Motor neuron (in vitro differentiated cells): ENCODE measurements around the gene CDCP2. TPM values are rescaled to one million over a fixed set of nuclear protein-coding genes. Genes with fewer than 3 reads are reported as not detected.

ENCODE experiments used
- ATAC-seq, 8 experiments: fragments of 200-7000 bp; cut with Tn5 transposase; replicated peaks in 6 of 8; 2 replicates each; pipeline ENCODE4 v1.8.0; 2021; ENCODE audit warnings: mild to moderate bottlenecking in 8 of 8, moderate library complexity in 8 of 8
- H3K27ac ChIP-seq, 2 donors: fragments of 250-450 bp; sonication (Bioruptor Pico); 2 replicates each; pipeline ENCODE4 v1.9.0; 2021; ENCODE audit warnings: antibody characterized with exemption in 2 of 2, mild to moderate bottlenecking in 2 of 2, moderate library complexity in 1 of 2
- H3K4me1 ChIP-seq, 2 donors: fragments of 250-450 bp; sonication (Bioruptor Pico); replicated peaks in 1 of 2; 2 replicates each; pipeline ENCODE4 v1.6.1; 2021; ENCODE audit warnings: antibody characterized with exemption in 2 of 2, mild to moderate bottlenecking in 2 of 2, moderate library complexity in 1 of 2
- H3K4me3 ChIP-seq, 5 donors: fragments of 250-450 bp; sonication (Bioruptor Pico); 2 replicates each; pipeline ENCODE4 v1.9.0; 2021; ENCODE audit warnings: antibody characterized with exemption in 5 of 5, mild to moderate bottlenecking in 5 of 5, moderate library complexity in 4 of 5
- WGBS, 10 experiments: fragments of 450-650 bp; shearing (Covaris generic); methylation state at CpG; one replicate each; pipeline ENCODE4 v1.0.0; 2022; 5-methylcytosine and 5-hydroxymethylcytosine counted together
- in situ Hi-C, 9 experiments: fragments of 400-800 bp; cut with MboI; loops; one replicate each; pipeline ENCODE4 v1.15.0; 2021; ENCODE audit warnings: low sequenced_read_pairs in 9 of 9, low pct_unique_long_range_greater_than_20kb in 2 of 9; ENCODE audit not compliant: unreplicated experiment in 9 of 9
- total RNA-seq, 8 experiments: library from RNA; unstranded; fragments of 300-600 nt; gene quantifications; 2 replicates each; pipeline versions ENCODE4 v1.2.3 to v1.2.4, GENCODE V29; 2022

The CDCP2 gene
- total RNA-seq = under 1 TPM in 4 of 8 experiments, not detected in 4; 0.09 to 0.21 (median 0.15) TPM

DNA sequence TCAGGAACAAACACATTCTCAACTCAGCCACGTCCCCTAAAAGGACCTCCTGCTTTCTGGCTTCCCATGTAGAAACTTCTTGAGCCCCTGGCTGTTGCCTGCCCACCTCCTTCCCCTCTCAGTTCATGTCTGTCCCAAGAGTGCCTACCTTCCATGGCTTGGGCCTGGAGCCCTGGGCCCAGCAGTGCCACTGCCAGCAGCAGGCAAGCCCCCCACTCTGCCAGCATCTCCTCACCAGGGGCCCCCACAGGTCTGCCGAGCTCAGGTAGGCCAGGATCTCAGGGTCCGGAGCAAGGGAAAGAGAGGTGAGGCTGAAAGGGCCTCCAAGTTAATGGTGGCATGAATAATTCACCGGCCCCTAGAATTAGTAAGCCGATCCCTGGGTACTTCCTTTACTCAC is at the start of gene CDCP2:
Gene CDCP2, minus strand, starts transcription at position 305 of the 400 bp plus-strand sequence. Its CDS starts 78 bp downstream, at position 227.
- no peak within 1 kb of the TSS for H3K4me3 ChIP-seq
- in situ Hi-C loops = no loop called here
- H3K27ac ChIP-seq = no peak within 1 kb of the TSS
- H3K4me1 ChIP-seq = peaks cover 0 to 6% of the 10 kb centered on the region in 2 donors
- 81 to 100% (median 93%) methylated on average over 1 to 5 of the region's 5 CpGs; no CpG with 5 or more reads in 4 of the 10 experiments for WGBS, 10 experiments
- no peak for ATAC-seq

DNA sequence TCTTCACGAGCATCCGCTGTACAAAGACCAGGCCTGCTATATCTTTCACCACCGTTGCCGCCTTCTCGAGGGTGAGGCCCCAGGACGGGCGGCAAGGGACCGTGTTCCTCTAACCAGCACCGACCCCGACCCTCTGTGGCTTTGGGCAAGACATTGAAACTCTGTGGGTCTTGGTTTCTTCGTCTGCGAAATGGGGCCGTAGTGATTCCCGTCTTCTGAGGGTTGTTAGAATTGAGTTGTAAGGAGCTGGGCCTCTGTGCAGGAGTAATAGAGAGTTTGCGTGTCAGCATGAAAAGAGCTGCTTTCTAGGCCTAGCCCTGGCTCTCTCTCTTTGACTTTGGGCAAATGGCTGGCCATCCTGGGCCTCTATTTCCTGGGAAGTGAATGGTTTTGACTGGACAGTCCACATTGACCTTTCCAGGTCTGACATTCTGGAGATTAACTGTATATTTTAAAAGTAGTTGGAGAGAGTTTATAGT is 47.8 kb upstream of the CDCP2 start:
- Histone ChIP-seq H3K4me3 (peak overlapping the region; percentile 90 to 98 (median 97)), H3K4me1 (peaks cover 13 to 19% of the 10 kb centered on the region in 2 donors), H3K27ac (peak overlapping the region; percentile 82 to 95)
- peak in 2 of 8 experiments; percentile 4 to 25 for ATAC-seq
- in situ Hi-C loops = no loop called here
- WGBS, 10 experiments = 0 to 5% (median 0%) methylated on average over 4 to 14 of the region's 15 CpGs; no CpG with 5 or more reads in 3 of the 10 experiments

DNA sequence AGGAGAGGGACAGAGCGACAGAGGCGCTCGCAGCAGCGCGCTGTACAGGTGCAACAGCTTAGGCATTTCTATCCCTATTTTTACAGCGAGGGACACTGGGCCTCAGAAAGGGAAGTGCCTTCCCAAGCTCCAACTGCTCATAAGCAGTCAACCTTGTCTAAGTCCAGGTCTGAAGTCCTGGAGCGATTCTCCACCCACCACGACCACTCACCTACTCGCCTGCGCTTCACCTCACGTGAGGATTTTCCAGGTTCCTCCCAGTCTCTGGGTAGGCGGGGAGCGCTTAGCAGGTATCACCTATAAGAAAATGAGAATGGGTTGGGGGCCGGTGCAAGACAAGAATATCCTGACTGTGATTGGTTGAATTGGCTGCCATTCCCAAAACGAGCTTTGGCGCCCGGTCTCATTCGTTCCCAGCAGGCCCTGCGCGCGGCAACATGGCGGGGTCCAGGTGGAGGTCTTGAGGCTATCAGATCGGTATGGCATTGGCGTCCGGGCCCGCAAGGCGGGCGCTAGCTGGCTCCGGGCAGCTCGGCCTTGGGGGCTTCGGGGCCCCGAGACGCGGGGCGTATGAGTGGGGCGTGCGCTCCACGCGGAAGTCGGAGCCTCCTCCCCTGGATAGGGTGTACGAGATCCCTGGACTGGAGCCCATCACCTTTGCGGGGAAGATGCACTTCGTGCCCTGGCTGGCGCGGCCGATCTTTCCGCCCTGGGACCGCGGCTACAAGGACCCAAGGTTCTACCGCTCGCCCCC is 47.1 kb upstream of the CDCP2 start, which contains the start of the genes CYB5RL and MRPL37:
Gene CYB5RL, minus strand, starts transcription at position 266 of the 754 bp plus-strand sequence. CDS start 4,414 bp downstream, outside the sequence.
Gene MRPL37, plus strand, starts transcription at position 403 of the 754 bp plus-strand sequence. Its CDS starts 77 bp downstream, at position 480.
- peak; percentile 93 to 99 (median 98) for ATAC-seq
- 0 to 4% (median 0%) methylated on average over 1 to 21 of the region's 51 CpGs for WGBS, 10 experiments
- Histone ChIP-seq H3K4me3 (peak within 1 kb of the TSS; percentile 90 to 98 (median 97)), H3K4me1 (peaks cover 13 to 19% of the 10 kb centered on the region in 2 donors), H3K27ac (peak within 1 kb of the TSS; percentile 82 to 95)
- in situ Hi-C loops = no loop called here

DNA sequence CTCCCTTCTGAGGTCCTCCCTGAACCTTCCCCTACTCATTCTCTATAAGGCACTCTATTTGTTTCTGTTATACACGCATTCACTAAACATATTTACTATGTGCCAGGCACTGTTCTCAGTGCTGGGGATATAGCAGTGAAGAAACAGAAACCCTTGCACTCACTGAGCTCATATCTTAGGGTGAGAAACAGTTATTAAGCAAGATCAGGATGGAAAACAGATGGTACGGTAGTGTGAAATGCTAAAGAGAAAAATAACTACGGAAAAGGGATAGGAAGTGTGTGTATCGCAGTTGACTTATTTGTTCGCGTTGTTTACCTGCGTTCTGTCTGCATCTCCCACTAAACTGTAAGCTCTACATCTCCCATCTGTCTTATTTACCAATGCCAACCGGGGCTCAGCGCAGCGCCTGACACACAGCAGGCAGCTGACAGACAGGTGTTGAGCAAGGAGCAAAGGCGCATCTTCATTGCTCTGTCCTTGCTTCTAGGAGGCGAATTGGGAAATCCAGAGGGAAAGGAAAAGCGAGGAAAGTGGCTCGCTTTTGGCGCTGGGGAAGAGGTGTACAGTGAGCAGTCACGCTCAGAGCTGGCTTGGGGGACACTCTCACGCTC is 46.5 kb upstream of the CDCP2 start:
- 0 to 50% (median 24%) methylated on average over 1 to 17 of the region's 17 CpGs; no CpG with 5 or more reads in 1 of the 10 experiments for WGBS, 10 experiments
- peak overlapping the region in 1 of 2 donors; percentile 95 for H3K27ac ChIP-seq
- H3K4me3 ChIP-seq = peak overlapping the region; percentile 90 to 98 (median 97)
- H3K4me1 ChIP-seq = peaks cover 13 to 19% of the 10 kb centered on the region in 2 donors
- in situ Hi-C loops = no loop called here
- peak in 2 of 8 experiments; percentile 5 to 6 for ATAC-seq

DNA sequence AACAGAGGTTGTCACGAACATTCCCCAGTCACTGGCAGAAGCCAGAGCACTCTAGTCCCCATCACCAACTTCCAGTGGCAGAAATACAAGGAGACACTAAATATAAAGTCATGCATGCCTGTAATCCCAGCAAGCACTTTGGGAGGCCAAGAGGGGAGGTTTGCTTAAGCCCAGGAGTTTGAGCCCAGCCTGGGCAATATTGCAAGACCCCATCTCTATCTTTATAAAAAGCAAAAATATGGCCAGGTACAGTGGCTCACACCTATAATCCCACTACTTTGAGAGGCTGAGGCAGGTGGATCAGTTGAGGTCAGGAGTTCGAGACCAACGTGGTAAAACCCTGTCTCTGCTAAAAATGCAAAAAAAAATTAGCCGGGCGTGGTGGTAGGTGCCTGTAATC is 40.7 kb upstream of the CDCP2 start:
- no peak overlapping the region for H3K4me3 ChIP-seq
- WGBS, 10 experiments = 80 to 97% (median 86%) methylated on average over 2 to 5 of the region's 5 CpGs; no CpG with 5 or more reads in 3 of the 10 experiments
- no peak overlapping the region for H3K27ac ChIP-seq
- in situ Hi-C loops = no loop called here
- H3K4me1 ChIP-seq = no peaks in the 10 kb centered on the region
- no peak for ATAC-seq

DNA sequence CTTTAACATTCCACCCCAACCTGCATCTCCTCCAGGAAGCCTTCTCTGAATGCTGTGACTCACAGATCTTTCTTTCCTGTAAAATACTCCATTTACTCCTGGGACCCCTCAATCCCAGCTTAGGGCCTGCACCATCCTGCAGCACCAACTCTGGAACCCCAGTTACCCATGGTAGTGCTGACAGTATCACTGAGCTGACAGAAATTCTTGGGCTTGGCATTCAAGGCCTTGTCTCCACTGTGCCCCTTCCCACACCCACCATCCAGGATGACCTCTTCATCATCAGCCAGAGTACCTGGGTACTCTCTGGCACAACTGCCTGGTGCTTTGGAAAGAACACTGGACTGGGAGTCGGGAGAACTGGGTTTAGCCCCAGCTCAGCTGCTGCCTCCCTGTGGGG is 38.7 kb upstream of the CDCP2 start:
- Histone ChIP-seq H3K4me3 (no peak overlapping the region), H3K27ac (no peak overlapping the region), H3K4me1 (no peaks in the 10 kb centered on the region)
- 100% methylated on average over 1 of the region's 1 CpG; no CpG with 5 or more reads in 7 of the 10 experiments for WGBS, 10 experiments
- in situ Hi-C loops = no loop called here
- ATAC-seq = no peak

DNA sequence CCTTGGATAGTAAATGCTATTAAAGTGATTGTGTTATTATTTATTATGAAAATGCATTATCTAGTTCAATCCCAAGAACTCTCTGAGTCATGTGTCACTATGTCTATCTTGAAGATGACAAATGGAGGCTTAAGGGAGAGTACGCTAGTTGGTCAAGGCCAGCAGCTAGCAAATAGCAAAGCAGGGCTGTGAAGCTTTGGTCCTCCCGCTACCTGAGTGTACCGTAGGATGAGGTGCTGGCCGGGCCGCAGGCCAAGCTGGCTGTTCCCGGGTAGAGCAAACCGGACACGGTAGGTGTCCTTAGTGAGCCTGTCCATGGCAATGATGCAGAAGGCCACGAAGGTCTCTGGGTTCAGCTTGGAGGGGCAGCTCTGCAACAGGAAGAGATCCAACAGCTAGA is 37.7 kb upstream of the CDCP2 start:
- Histone ChIP-seq H3K4me3 (no peak overlapping the region), H3K27ac (no peak overlapping the region), H3K4me1 (no peaks in the 10 kb centered on the region)
- no peak for ATAC-seq
- WGBS, 10 experiments = 83 to 100% (median 93%) methylated on average over 1 to 7 of the region's 9 CpGs; no CpG with 5 or more reads in 1 of the 10 experiments
- in situ Hi-C loops = no loop called here

DNA sequence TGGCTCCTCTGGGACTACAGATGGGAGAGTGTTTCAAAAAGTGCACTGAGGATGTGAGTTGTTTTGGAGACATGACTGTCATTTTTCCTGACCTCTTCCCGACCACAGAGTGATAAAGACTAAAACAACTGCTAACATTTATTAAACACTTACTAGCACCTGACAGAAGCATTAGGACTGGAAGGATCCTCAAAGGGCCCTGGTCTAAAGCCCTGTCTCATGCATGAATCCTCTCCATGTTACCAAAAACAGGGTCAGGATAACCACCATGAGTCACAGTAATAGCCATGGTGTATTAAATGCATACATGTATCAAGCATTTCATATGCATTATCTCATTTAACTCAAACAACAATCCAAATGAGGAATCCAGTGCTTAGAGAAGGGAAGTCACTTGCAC is 35.5 kb upstream of the CDCP2 start:
- Histone ChIP-seq H3K27ac (no peak overlapping the region), H3K4me1 (no peaks in the 10 kb centered on the region), H3K4me3 (no peak overlapping the region)
- ATAC-seq = no peak
- in situ Hi-C loops = no loop called here
- 80 to 100% (median 100%) methylated on average over 1 of the region's 1 CpG; no CpG with 5 or more reads in 4 of the 10 experiments for WGBS, 10 experiments

DNA sequence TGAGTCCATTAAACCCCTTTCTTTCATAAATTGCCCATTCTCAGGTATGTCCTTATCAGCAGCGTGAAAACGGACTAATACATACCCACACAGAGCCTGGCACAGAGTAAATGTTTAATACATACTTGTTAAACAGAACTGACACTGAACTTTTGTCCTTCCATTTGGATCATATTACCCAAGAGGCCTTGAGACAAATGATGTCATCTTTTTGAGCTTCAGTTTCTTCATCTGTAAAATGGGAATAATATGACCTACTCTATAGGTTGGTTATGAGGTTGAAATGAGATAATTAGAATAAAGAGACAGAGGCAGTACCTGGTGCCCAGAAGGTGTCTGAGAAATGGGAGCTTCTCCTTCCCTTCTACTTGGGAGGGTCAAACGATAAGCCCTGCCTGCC is 33.3 kb upstream of the CDCP2 start:
- ATAC-seq = no peak
- 82 to 100% (median 94%) methylated on average over 1 to 3 of the region's 3 CpGs; no CpG with 5 or more reads in 2 of the 10 experiments for WGBS, 10 experiments
- in situ Hi-C loops = no loop called here
- no peaks in the 10 kb centered on the region for H3K4me1 ChIP-seq
- H3K4me3 ChIP-seq = no peak overlapping the region
- H3K27ac ChIP-seq = no peak overlapping the region

DNA sequence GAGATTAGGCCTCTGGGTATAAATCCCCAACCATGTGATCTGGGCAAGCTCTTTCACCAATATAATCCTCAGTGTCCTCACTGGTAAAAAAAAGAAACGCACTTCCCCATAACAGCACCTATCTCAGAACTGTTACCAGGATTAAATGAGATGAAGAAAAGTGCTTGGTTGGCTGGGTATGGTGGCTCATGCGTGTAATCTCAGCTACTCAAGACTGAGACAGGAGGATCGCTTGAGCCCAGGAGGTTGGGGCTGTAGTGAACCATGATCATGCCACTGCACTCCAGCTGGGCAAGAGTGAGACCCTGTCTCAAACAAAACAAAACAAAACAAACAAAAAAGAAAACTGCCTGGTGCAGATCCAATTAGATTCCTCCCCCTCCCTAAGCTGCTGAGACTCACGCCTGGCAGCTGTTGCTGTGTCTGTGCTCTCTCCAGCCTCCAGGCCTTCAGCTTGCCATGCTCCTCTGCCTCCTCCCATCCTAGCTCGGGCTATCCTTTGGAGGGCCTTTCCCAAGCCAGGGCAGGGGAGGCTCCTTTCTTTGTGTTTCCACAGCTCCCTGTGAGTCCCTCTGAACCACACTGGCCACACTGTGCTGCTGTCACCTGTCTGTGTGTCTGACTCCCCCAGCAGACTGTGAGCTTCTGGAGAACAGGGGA is 28.0 kb upstream of the CDCP2 start:
- Histone ChIP-seq H3K27ac (no peak overlapping the region), H3K4me3 (no peak overlapping the region), H3K4me1 (no peaks in the 10 kb centered on the region)
- WGBS, 10 experiments = 70 to 100% (median 100%) methylated on average over 1 to 4 of the region's 5 CpGs; no CpG with 5 or more reads in 3 of the 10 experiments
- ATAC-seq = peak in 4 of 8 experiments; percentile 32 to 45 (median 42)
- in situ Hi-C loops = no loop called here

DNA sequence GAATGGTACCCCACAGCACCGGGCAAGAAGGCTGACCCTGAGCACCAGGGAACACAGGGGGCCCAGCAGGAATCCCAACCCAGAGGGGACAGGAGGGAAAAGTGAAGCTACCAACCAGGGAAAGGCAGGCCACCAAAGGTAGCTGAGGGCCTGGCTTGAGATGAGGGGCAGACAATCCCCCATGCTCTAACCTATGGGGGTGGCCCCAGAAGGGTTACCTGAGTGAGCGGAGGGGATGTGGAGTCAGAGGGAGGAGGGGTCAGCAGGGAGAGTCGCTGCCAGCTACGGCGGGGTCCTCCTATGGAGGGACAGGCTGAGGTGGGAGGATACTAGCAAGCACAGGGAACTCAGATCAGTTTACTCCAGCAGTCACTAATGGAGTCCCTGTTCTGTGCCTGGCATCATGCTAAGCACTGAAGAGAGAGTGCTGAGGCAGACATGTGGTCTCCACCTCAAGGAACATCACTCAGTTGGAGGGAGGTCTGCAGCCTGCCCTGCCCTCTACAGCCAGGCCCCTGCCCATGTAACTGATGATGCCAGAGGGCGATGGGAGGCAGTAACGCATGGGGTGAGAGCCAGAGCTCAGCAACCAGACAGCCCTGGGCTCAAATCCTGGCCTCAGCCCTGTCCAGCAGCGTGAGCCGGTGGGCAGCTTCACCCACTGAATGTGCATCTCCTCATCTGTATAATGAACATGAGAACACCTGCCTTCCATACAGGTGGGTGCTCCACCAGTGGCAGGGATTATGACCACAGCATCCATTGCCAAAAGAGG is 25.7 kb upstream of the CDCP2 start:
- H3K4me3 ChIP-seq = no peak overlapping the region
- WGBS, 10 experiments = 60 to 100% (median 70%) methylated on average over 1 to 6 of the region's 9 CpGs; no CpG with 5 or more reads in 4 of the 10 experiments
- in situ Hi-C loops = no loop called here
- ATAC-seq = no peak
- H3K4me1 ChIP-seq = peaks cover 8 to 9% of the 10 kb centered on the region in 2 donors
- H3K27ac ChIP-seq = no peak overlapping the region

DNA sequence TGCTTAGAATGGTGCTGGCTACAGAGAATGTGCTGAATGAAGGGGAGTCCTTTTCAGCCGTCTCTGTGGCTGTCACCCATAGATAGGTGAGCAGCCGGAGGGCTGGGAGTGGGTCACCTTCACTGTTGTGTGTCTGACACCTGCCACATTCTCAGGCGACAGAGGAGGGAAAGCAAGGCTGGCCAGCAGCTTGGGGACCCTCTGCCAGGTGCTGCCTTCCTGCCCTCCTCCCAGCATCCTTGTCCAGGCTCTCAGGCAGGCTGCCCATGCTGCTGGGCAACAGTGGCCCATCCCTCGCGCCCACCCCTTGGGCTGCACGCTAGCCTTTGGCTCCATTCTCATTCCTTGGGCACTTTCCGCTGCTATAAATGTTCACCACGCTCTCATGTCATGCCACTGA is 24.9 kb upstream of the CDCP2 start:
- in situ Hi-C loops = no loop called here
- no peak overlapping the region for H3K27ac ChIP-seq
- H3K4me1 ChIP-seq = peaks cover 15 to 16% of the 10 kb centered on the region in 2 donors
- no peak for ATAC-seq
- no peak overlapping the region for H3K4me3 ChIP-seq
- 67 to 100% (median 93%) methylated on average over 1 to 8 of the region's 8 CpGs; no CpG with 5 or more reads in 3 of the 10 experiments for WGBS, 10 experiments
